H9 (cell line): ENCODE data around the gene CHMP3. TPM values are rescaled to one million over a fixed set of nuclear protein-coding genes. Genes with fewer than 3 reads are reported as not detected.

ENCODE experiments used
- DNase-seq: peaks from one replicate; pipeline ENCODE4 v3.0.0-alpha.2; 2017
- H2AFZ ChIP-seq: one replicate; pipeline ENCODE4 v1.6.1; 2013; ENCODE audit warnings: mild to moderate bottlenecking, low read length, control low read depth, moderate library complexity
- H2AK5ac ChIP-seq: 2 replicates; pipeline ENCODE4 v1.6.1; 2013; ENCODE audit warnings: low read length, control low read depth, mixed read lengths; ENCODE audit not compliant: insufficient read length
- H2BK120ac ChIP-seq: one replicate; pipeline ENCODE4 v1.6.1; 2013; ENCODE audit warnings: low read depth, mild to moderate bottlenecking, low read length, control low read depth, inconsistent platforms; ENCODE audit not compliant: poor library complexity, severe bottlenecking
- H2BK12ac ChIP-seq: 2 replicates; pipeline ENCODE4 v1.6.1; 2013; ENCODE audit warnings: low read length, control low read depth, mixed read lengths, low read depth; ENCODE audit not compliant: insufficient read length
- H2BK15ac ChIP-seq: 2 replicates; pipeline ENCODE4 v1.6.1; 2013; ENCODE audit warnings: low read depth, low read length, control low read depth
- H2BK20ac ChIP-seq: one replicate; pipeline ENCODE4 v1.6.1; 2013; ENCODE audit warnings: low read depth, mild to moderate bottlenecking, low read length, control low read depth, inconsistent platforms; ENCODE audit not compliant: poor library complexity, severe bottlenecking
- H2BK5ac ChIP-seq: 2 replicates; pipeline ENCODE4 v1.6.1; 2013; ENCODE audit warnings: low read length, control low read depth, mixed read lengths; ENCODE audit not compliant: insufficient read length
- H3K14ac ChIP-seq: 2 replicates; pipeline ENCODE4 v1.6.1; 2013; ENCODE audit warnings: low read length, control low read depth; ENCODE audit not compliant: insufficient read depth
- H3K18ac ChIP-seq: 2 replicates; pipeline ENCODE4 v1.6.1; 2013; ENCODE audit warnings: low read depth, mild to moderate bottlenecking, mixed read lengths, low read length, control low read depth; ENCODE audit not compliant: insufficient read length
- H3K23ac ChIP-seq: 2 replicates; pipeline ENCODE4 v1.6.1; 2013; ENCODE audit warnings: low read length, control low read depth, mixed read lengths, low read depth; ENCODE audit not compliant: insufficient read length
- H3K23me2 ChIP-seq: 2 replicates; pipeline ENCODE4 v1.6.1; 2013; ENCODE audit warnings: low read depth, mild to moderate bottlenecking, mixed read lengths, low read length, control low read depth; ENCODE audit not compliant: insufficient read length, poor library complexity, severe bottlenecking
- H3K27ac ChIP-seq: 2 replicates; pipeline ENCODE4 v1.5.1; 2013; ENCODE audit warnings: low read length, control low read depth, mixed read lengths, low read depth; ENCODE audit not compliant: insufficient read length
- H3K27me3 ChIP-seq: 2 replicates; pipeline ENCODE4 v1.6.1; 2013; ENCODE audit warnings: low read length, control low read depth, inconsistent platforms; ENCODE audit not compliant: insufficient read depth
- H3K4ac ChIP-seq: 2 replicates; pipeline ENCODE4 v1.6.1; 2013; ENCODE audit warnings: low read depth, mild to moderate bottlenecking, control low read depth, inconsistent platforms, low read length, moderate library complexity
- H3K4me1 ChIP-seq: 2 replicates; pipeline ENCODE4 v1.6.1; 2013; ENCODE audit warnings: low read length, control low read depth, inconsistent platforms; ENCODE audit not compliant: insufficient read depth
- H3K4me2 ChIP-seq: 2 replicates; pipeline ENCODE4 v1.6.1; 2013; ENCODE audit warnings: low read length, control low read depth, mixed read lengths; ENCODE audit not compliant: insufficient read length, insufficient read depth
- H3K56ac ChIP-seq: 2 replicates; pipeline ENCODE4 v1.6.1; 2013; ENCODE audit warnings: low read depth, mild to moderate bottlenecking, mixed read lengths, low read length, control low read depth; ENCODE audit not compliant: insufficient read length
- H3K79me1 ChIP-seq: 2 replicates; pipeline ENCODE4 v1.6.1; 2013; ENCODE audit warnings: low read depth, mild to moderate bottlenecking, moderate library complexity, low read length, control low read depth, inconsistent platforms; ENCODE audit not compliant: insufficient read depth, poor library complexity, severe bottlenecking
- H3K79me2 ChIP-seq: 2 replicates; pipeline ENCODE4 v1.6.1; 2013; ENCODE audit warnings: low read length, control low read depth, inconsistent platforms; ENCODE audit not compliant: insufficient read depth
- H3K9ac ChIP-seq: 2 replicates; pipeline ENCODE4 v1.6.1; 2013; ENCODE audit warnings: low read length, control low read depth, mixed read lengths; ENCODE audit not compliant: insufficient read length; ENCODE audit errors: extremely low read depth
- H3K9me3 ChIP-seq: one replicate; pipeline ENCODE4 v1.6.1; 2013; ENCODE audit warnings: low read depth, low read length, inconsistent platforms; ENCODE audit not compliant: control insufficient read depth
- H3T11ph ChIP-seq: one replicate; pipeline ENCODE4 v1.6.1; 2013; ENCODE audit warnings: mild to moderate bottlenecking, low read length, control low read depth, inconsistent platforms
- H4K20me1 ChIP-seq: one replicate; pipeline ENCODE4 v1.6.1; 2013; ENCODE audit not compliant: control insufficient read depth, insufficient read length, insufficient read depth
- H4K5ac ChIP-seq: 2 replicates; pipeline ENCODE4 v1.6.1; 2013; ENCODE audit warnings: low read depth, mild to moderate bottlenecking, mixed read lengths, low read length, control low read depth; ENCODE audit not compliant: insufficient read length
- H4K8ac ChIP-seq: replicated peaks from 2 replicates; pipeline ENCODE4 v1.6.1; 2013; ENCODE audit warnings: low read length, control low read depth, mixed read lengths, low read depth; ENCODE audit not compliant: insufficient read length
- H4K91ac ChIP-seq: 2 replicates; pipeline ENCODE4 v1.6.1; 2013; ENCODE audit warnings: low read depth, mild to moderate bottlenecking, moderate library complexity, mixed read lengths, low read length, control low read depth; ENCODE audit not compliant: insufficient read length
- H3K27ac Mint-ChIP-seq, 3 experiments: 2 replicates in 2 of 3; 3 replicates in 1 of 3; pipeline ENCODE4 v1.8.0; 2020 to 2021; ENCODE audit warnings: mixed read lengths in 3 of 3, mild to moderate bottlenecking in 1 of 3, moderate library complexity in 1 of 3
- H3K27me3 Mint-ChIP-seq: 2 replicates; pipeline ENCODE4 v1.8.0; 2021; ENCODE audit warnings: low read depth, mild to moderate bottlenecking, moderate library complexity, mixed read lengths
- H3K36me3 Mint-ChIP-seq, 3 experiments: 2 replicates in 2 of 3; 3 replicates in 1 of 3; pipeline ENCODE4 v1.8.0; 2020 to 2021; ENCODE audit warnings: low read depth in 3 of 3, mixed read lengths in 3 of 3; ENCODE audit not compliant: insufficient read depth in 1 of 3
- H3K4me1 Mint-ChIP-seq, 2 experiments: 2 replicates each; pipeline ENCODE4 v1.8.0; 2020; ENCODE audit warnings: mixed read lengths in 2 of 2
- H3K4me3 Mint-ChIP-seq, 2 experiments: 2 replicates in 1 of 2; 3 replicates in 1 of 2; pipeline ENCODE4 v1.8.0; 2020 to 2021; ENCODE audit warnings: mild to moderate bottlenecking in 2 of 2, mixed read lengths in 2 of 2, moderate library complexity in 1 of 2
- H3K9me3 Mint-ChIP-seq, 2 experiments: 2 replicates in 1 of 2; 3 replicates in 1 of 2; pipeline ENCODE4 v1.8.0; 2020; ENCODE audit warnings: mild to moderate bottlenecking in 2 of 2, mixed read lengths in 2 of 2, moderate library complexity in 1 of 2
- CTCF ChIP-seq: fragments of 200-600 bp; sonication (generic); conservative IDR thresholded peaks from 3 replicates; pipeline ENCODE4 v1.8.0; 2021; ENCODE audit warnings: antibody characterized with exemption, mild to moderate bottlenecking
- WGBS: extraction: QIAGEN DNeasy Blood & Tissue Kit; methylation state at CpG from one replicate; pipeline ENCODE4 v1.1.7; 2013; ENCODE audit warnings: missing lambda C conversion rate, low lambda C conversion rate, mixed read lengths; ENCODE audit not compliant: insufficient read length; ENCODE audit errors: extremely low coverage; 5-methylcytosine and 5-hydroxymethylcytosine counted together
- total RNA-seq: library from RNA; stranded (reverse); gene quantifications from 2 replicates; pipeline ENCODE4 v1.2.1, GENCODE V29; 2021

CHMP3 gene
- total RNA-seq, 1 experiment from 2014 or later, result 28.8 TPM

GRCh38 chr2:86522711-86523110 is 40.5 kb downstream of the CHMP3 start:
- H3K4me2 ChIP-seq, result no peak overlapping the region
- H3K27ac ChIP-seq, result no peak overlapping the region
- no peaks in the 10 kb centered on the region for H3K23me2 ChIP-seq
- no peaks in the 10 kb centered on the region for H3K79me2 ChIP-seq
- H3K27ac Mint-ChIP-seq, result no peak overlapping the region
- H2BK15ac ChIP-seq, result no peak overlapping the region
- no peak overlapping the region for H4K91ac ChIP-seq
- H2BK5ac ChIP-seq, result no peak overlapping the region
- no peaks in the 10 kb centered on the region for H3K27me3 Mint-ChIP-seq
- H3K23ac ChIP-seq, result no peak overlapping the region
- H3K9ac ChIP-seq, result no peak overlapping the region
- H2AK5ac ChIP-seq, result no peak overlapping the region
- no peaks in the 10 kb centered on the region for H3K79me1 ChIP-seq
- no peak overlapping the region for H3K4ac ChIP-seq
- H3K9me3 Mint-ChIP-seq, result peaks cover 0 to 9% of the 10 kb centered on the region in 2 experiments; a peak in 4 of 5 replicates
- no peak overlapping the region for H2BK20ac ChIP-seq
- no peak overlapping the region for H3K56ac ChIP-seq
- peaks cover 0 to 5% (median 3%) of the 10 kb centered on the region in 3 experiments; a peak in 5 of 7 replicates for H3K36me3 Mint-ChIP-seq
- H2BK120ac ChIP-seq, result no peak overlapping the region
- no peak overlapping the region for H2AFZ ChIP-seq
- H4K20me1 ChIP-seq, result no peaks in the 10 kb centered on the region
- no peak overlapping the region for H3K4me3 Mint-ChIP-seq
- no peaks in the 10 kb centered on the region for H3K4me1 ChIP-seq
- no peak for TF ChIP-seq CTCF
- no peak overlapping the region for H3K14ac ChIP-seq
- no peak overlapping the region for H2BK12ac ChIP-seq
- no peak overlapping the region for H3T11ph ChIP-seq
- no peaks in the 10 kb centered on the region for H3K27me3 ChIP-seq
- H3K9me3 ChIP-seq, result no peaks in the 10 kb centered on the region
- no peak overlapping the region for H4K5ac ChIP-seq
- DNase-seq, result no peak
- H4K8ac ChIP-seq, result no peak overlapping the region
- no peaks in the 10 kb centered on the region for H3K4me1 Mint-ChIP-seq
- H3K18ac ChIP-seq, result no peak overlapping the region
- no CpG with 5 or more reads among the region's 2 CpGs for WGBS
